Measurements from ENCODE around the gene KDM5D.

DNA sequence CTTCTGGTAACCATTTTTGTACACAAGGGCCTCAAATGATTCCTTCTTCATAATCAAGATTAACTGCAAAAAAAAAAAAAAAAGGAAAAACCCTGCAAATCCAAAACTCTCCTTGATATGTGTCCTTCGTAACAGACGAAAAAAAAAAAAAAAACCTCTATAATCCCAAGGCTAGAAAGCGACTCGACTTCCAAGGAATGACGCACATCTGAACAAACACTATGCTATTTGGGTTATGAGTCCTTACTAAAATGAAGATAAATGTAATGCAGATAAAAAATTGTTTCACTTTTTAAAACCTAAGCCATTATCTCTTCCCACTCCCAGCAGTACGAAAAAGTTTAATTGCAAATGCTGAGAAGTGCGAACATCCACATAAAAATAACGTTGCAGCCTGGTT, 1.2 kb downstream of the KDM5D start:
- TF ChIP-seq GATA2 (IDR thresholded peaks at IDR 0.05; ENCODE audit: low read depth, low read length) (no peak), GATA3 (IDR thresholded peaks at IDR 0.05; ENCODE audit: low read depth, low read length) (no peak)
